ENCODE results near the gene ITGB6.
"Not testable (repeated sequence)": the region's sequence is repeated elsewhere in the genome, so short reads cannot be mapped to it uniquely, and the experiment has no call there.

ITGB6 gene

GRCh38 chr2:160194946-160195345 is 5.1 kb downstream of the ITGB6 start:
- Histone ChIP-seq H3K4me3 (ENCODE audit: low read depth in 1 of 2, low read length in 2 of 2) (no peak overlapping the region), H3K4me1 (ENCODE audit: control insufficient read depth in 1 of 2, insufficient read depth in 2 of 2, low read length in 2 of 2) (no peaks in the 10 kb centered on the region), H3K9me3 (ENCODE audit: control insufficient read depth in 1 of 2, low read length in 2 of 2) (no peaks in the 10 kb centered on the region), H3K27ac (ENCODE audit: low read depth, low read length) (no peak overlapping the region), H3K27me3 (ENCODE audit: control insufficient read depth in 1 of 2, insufficient read depth in 2 of 2, low read length in 2 of 2) (no peaks in the 10 kb centered on the region), H3K36me3 (ENCODE audit: control insufficient read depth in 1 of 2, insufficient read depth in 2 of 2, low read length in 2 of 2) (peaks cover 0 to 8% of the 10 kb centered on the region in 2 donors), H3K9ac (ENCODE audit: low read depth in 1 of 2, low read length in 2 of 2) (no peak overlapping the region)

- H3K9ac ChIP-seq (ENCODE audit: low read depth in 1 of 2, low read length in 2 of 2): no peak overlapping the region
- no peak overlapping the region for H3K4me3 ChIP-seq (ENCODE audit: low read depth in 1 of 2, low read length in 2 of 2)
- H3K36me3 ChIP-seq (ENCODE audit: control insufficient read depth in 1 of 2, insufficient read depth in 2 of 2, low read length in 2 of 2): peaks cover 0 to 8% of the 10 kb centered on the region in 2 donors
- no peaks in the 10 kb centered on the region for H3K27me3 ChIP-seq (ENCODE audit: control insufficient read depth in 1 of 2, insufficient read depth in 2 of 2, low read length in 2 of 2)
- H3K27ac ChIP-seq (ENCODE audit: low read depth, low read length): no peak overlapping the region
- H3K4me1 ChIP-seq (ENCODE audit: control insufficient read depth in 1 of 2, insufficient read depth in 2 of 2, low read length in 2 of 2): no peaks in the 10 kb centered on the region
- no peaks in the 10 kb centered on the region for H3K9me3 ChIP-seq (ENCODE audit: control insufficient read depth in 1 of 2, low read length in 2 of 2)
Measured at GRCh38 chr2:160194351-160194750, 5.7 kb downstream of the ITGB6 start.

DNA sequence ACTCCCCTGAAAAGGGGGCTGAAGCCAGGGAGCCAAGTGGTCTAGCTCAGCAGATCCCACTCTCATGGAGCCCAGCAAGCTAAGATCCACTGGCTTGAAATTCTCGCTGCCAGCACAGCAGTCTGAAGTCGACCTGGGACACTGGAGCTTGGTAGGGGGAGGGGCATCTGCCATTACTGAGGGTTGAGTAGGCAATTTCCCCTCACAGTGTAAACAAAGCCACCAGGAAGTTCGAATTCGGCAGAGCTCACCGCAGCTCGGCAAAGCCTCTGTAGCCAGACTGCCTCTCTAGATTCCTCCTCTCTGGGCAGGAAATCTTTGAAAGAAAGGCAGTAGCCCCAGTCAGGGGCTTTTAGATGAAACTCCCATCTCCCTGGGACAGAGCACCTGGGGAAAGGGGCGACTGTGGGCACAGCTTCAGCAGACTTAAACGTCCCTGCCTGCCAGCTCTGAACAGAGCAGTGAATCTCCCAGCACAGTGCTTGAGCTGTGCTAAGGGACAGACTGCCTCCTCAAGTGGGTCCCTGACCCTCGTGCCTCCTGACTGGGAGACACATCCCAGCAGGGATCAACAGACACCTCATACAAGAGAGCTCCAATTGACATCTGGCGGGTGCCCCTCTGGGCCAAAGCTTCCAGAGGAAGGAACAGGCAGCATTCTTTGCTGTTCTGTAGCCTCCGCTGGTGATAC is 18.8 kb downstream of the ITGB6 start:
- not testable (repeated sequence) for H3K36me3 ChIP-seq (ENCODE audit: control insufficient read depth in 1 of 2, insufficient read depth in 2 of 2, low read length in 2 of 2); H3K9me3 ChIP-seq (ENCODE audit: control insufficient read depth in 1 of 2, low read length in 2 of 2); H3K27me3 ChIP-seq (ENCODE audit: control insufficient read depth in 1 of 2, insufficient read depth in 2 of 2, low read length in 2 of 2); H3K4me1 ChIP-seq (ENCODE audit: control insufficient read depth in 1 of 2, insufficient read depth in 2 of 2, low read length in 2 of 2); H3K27ac ChIP-seq (ENCODE audit: low read depth, low read length); H3K4me3 ChIP-seq (ENCODE audit: low read depth in 1 of 2, low read length in 2 of 2)
- H3K9ac ChIP-seq (ENCODE audit: low read depth in 1 of 2, low read length in 2 of 2): peak overlapping the region in 1 of 2 donors; percentile 33

- H3K9ac ChIP-seq (ENCODE audit: low read depth in 1 of 2, low read length in 2 of 2); H3K27me3 ChIP-seq (ENCODE audit: control insufficient read depth in 1 of 2, insufficient read depth in 2 of 2, low read length in 2 of 2); H3K4me1 ChIP-seq (ENCODE audit: control insufficient read depth in 1 of 2, insufficient read depth in 2 of 2, low read length in 2 of 2); H3K27ac ChIP-seq (ENCODE audit: low read depth, low read length); H3K4me3 ChIP-seq (ENCODE audit: low read depth in 1 of 2, low read length in 2 of 2); H3K9me3 ChIP-seq (ENCODE audit: control insufficient read depth in 1 of 2, low read length in 2 of 2); H3K36me3 ChIP-seq (ENCODE audit: control insufficient read depth in 1 of 2, insufficient read depth in 2 of 2, low read length in 2 of 2): not testable (repeated sequence)
Measured at GRCh38 chr2:160180690-160181089, 19.4 kb downstream of the ITGB6 start.

GRCh38 chr2:160180172-160180571 is 19.9 kb downstream of the ITGB6 start:
- Histone ChIP-seq H3K9ac (ENCODE audit: low read depth in 1 of 2, low read length in 2 of 2) (no peak overlapping the region), H3K27ac (ENCODE audit: low read depth, low read length) (no peak overlapping the region), H3K27me3 (ENCODE audit: control insufficient read depth in 1 of 2, insufficient read depth in 2 of 2, low read length in 2 of 2) (no peaks in the 10 kb centered on the region)

DNA sequence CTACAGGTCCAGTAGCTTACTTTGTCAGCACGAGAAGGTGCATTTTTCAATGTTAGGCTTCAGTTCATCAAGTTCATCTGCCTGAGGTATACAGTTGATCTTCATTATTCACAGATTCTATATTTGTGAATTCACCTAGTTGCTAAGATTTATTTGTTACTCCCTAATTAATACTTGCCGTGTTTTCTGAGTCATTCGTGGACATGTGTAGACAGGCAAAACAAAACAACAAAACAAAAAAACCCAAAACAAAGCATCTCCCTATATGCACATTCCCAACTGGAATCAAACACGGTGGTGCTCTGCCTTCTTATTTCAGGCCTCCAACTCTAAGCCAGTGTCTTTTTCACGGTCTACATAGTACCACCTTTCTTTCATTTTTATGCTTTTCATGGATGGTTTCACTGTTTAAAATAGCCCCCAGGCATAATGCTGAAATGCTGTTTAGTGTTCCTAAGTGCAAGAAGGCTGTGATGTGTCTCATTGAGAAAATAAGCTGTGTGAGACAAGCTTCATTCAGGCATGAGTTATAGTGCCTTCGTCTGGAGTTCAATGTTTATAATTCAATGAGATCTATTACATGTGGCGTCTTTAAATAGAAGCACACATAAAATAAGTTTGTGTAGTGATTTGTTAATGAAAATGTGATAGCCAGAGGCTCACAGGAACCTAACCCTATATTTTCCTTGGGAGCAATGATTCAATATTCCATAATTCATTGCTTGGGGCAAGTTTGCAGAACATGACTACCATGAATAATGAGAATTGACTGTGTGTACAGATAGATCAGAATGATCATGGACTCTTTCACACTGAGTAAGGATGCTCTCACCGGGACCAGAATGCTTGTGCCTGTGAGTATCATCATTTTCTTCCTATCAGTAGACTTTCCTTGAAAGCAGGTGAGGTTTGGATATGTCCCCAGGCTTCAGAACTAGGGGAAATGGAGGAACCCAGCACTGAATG is 24.6 kb downstream of the ITGB6 start:
- no peaks in the 10 kb centered on the region for H3K9me3 ChIP-seq (ENCODE audit: control insufficient read depth in 1 of 2, low read length in 2 of 2)
- H3K27ac ChIP-seq (ENCODE audit: low read depth, low read length): no peak overlapping the region
- H3K4me1 ChIP-seq (ENCODE audit: control insufficient read depth in 1 of 2, insufficient read depth in 2 of 2, low read length in 2 of 2): no peaks in the 10 kb centered on the region
- no peaks in the 10 kb centered on the region for H3K27me3 ChIP-seq (ENCODE audit: control insufficient read depth in 1 of 2, insufficient read depth in 2 of 2, low read length in 2 of 2)
- H3K4me3 ChIP-seq (ENCODE audit: low read depth in 1 of 2, low read length in 2 of 2): no peak overlapping the region
- peaks cover 4% of the 10 kb centered on the region in 2 donors for H3K36me3 ChIP-seq (ENCODE audit: control insufficient read depth in 1 of 2, insufficient read depth in 2 of 2, low read length in 2 of 2)
- no peak overlapping the region for H3K9ac ChIP-seq (ENCODE audit: low read depth in 1 of 2, low read length in 2 of 2)

More at GRCh38 chr2:160180172-160180571, 19.9 kb downstream of the ITGB6 start:
- Histone ChIP-seq H3K36me3 (ENCODE audit: control insufficient read depth in 1 of 2, insufficient read depth in 2 of 2, low read length in 2 of 2) (no peaks in the 10 kb centered on the region), H3K9me3 (ENCODE audit: control insufficient read depth in 1 of 2, low read length in 2 of 2) (no peaks in the 10 kb centered on the region), H3K4me3 (ENCODE audit: low read depth in 1 of 2, low read length in 2 of 2) (no peak overlapping the region), H3K4me1 (ENCODE audit: control insufficient read depth in 1 of 2, insufficient read depth in 2 of 2, low read length in 2 of 2) (peaks cover 0 to 3% of the 10 kb centered on the region in 2 donors)

DNA sequence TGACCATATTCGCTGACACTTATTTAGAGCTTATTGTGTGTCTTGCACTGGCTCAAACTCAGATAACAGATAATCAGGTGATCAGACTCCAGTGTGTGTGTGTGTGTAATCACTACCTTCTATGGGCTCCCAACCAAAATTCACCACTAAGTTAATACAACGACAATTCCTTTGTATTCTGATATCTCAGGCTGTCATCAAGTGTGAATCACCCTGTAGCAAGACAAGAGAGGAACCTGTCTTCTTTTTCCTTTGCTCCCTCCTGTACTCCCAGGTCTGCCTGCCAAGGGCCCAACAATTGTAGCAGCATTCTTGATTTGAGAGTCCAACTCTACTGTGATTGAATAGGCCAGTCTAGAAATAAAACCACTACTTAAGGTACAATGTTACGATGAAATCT is 25.8 kb downstream of the ITGB6 start:
- H3K9me3 ChIP-seq (ENCODE audit: control insufficient read depth in 1 of 2, low read length in 2 of 2): no peaks in the 10 kb centered on the region
- no peak overlapping the region for H3K27ac ChIP-seq (ENCODE audit: low read depth, low read length)
- no peaks in the 10 kb centered on the region for H3K27me3 ChIP-seq (ENCODE audit: control insufficient read depth in 1 of 2, insufficient read depth in 2 of 2, low read length in 2 of 2)
- no peak overlapping the region for H3K9ac ChIP-seq (ENCODE audit: low read depth in 1 of 2, low read length in 2 of 2)
- H3K4me3 ChIP-seq (ENCODE audit: low read depth in 1 of 2, low read length in 2 of 2): no peak overlapping the region
- H3K36me3 ChIP-seq (ENCODE audit: control insufficient read depth in 1 of 2, insufficient read depth in 2 of 2, low read length in 2 of 2): peaks cover 4% of the 10 kb centered on the region in 2 donors
- peaks cover 0 to 4% of the 10 kb centered on the region in 2 donors for H3K4me1 ChIP-seq (ENCODE audit: control insufficient read depth in 1 of 2, insufficient read depth in 2 of 2, low read length in 2 of 2)

GRCh38 chr2:160169988-160170387 is 30.1 kb downstream of the ITGB6 start:
- H3K27ac ChIP-seq (ENCODE audit: low read depth, low read length): no peak overlapping the region
- H3K27me3 ChIP-seq (ENCODE audit: control insufficient read depth in 1 of 2, insufficient read depth in 2 of 2, low read length in 2 of 2): no peaks in the 10 kb centered on the region
- peaks cover 4% of the 10 kb centered on the region in 2 donors for H3K36me3 ChIP-seq (ENCODE audit: control insufficient read depth in 1 of 2, insufficient read depth in 2 of 2, low read length in 2 of 2)
- H3K4me3 ChIP-seq (ENCODE audit: low read depth in 1 of 2, low read length in 2 of 2): no peak overlapping the region
- no peaks in the 10 kb centered on the region for H3K9me3 ChIP-seq (ENCODE audit: control insufficient read depth in 1 of 2, low read length in 2 of 2)
- no peak overlapping the region for H3K9ac ChIP-seq (ENCODE audit: low read depth in 1 of 2, low read length in 2 of 2)
- peaks cover 24 to 26% of the 10 kb centered on the region in 2 donors for H3K4me1 ChIP-seq (ENCODE audit: control insufficient read depth in 1 of 2, insufficient read depth in 2 of 2, low read length in 2 of 2)

GRCh38 chr2:160169471-160169870 is 30.6 kb downstream of the ITGB6 start:
- H3K27me3 ChIP-seq (ENCODE audit: control insufficient read depth in 1 of 2, insufficient read depth in 2 of 2, low read length in 2 of 2): no peaks in the 10 kb centered on the region
- H3K4me3 ChIP-seq (ENCODE audit: low read depth in 1 of 2, low read length in 2 of 2): no peak overlapping the region
- H3K9me3 ChIP-seq (ENCODE audit: control insufficient read depth in 1 of 2, low read length in 2 of 2): no peaks in the 10 kb centered on the region
- H3K27ac ChIP-seq (ENCODE audit: low read depth, low read length): no peak overlapping the region
- H3K4me1 ChIP-seq (ENCODE audit: control insufficient read depth in 1 of 2, insufficient read depth in 2 of 2, low read length in 2 of 2): peaks cover 24 to 30% of the 10 kb centered on the region in 2 donors
- peaks cover 4% of the 10 kb centered on the region in 2 donors for H3K36me3 ChIP-seq (ENCODE audit: control insufficient read depth in 1 of 2, insufficient read depth in 2 of 2, low read length in 2 of 2)
- no peak overlapping the region for H3K9ac ChIP-seq (ENCODE audit: low read depth in 1 of 2, low read length in 2 of 2)

DNA sequence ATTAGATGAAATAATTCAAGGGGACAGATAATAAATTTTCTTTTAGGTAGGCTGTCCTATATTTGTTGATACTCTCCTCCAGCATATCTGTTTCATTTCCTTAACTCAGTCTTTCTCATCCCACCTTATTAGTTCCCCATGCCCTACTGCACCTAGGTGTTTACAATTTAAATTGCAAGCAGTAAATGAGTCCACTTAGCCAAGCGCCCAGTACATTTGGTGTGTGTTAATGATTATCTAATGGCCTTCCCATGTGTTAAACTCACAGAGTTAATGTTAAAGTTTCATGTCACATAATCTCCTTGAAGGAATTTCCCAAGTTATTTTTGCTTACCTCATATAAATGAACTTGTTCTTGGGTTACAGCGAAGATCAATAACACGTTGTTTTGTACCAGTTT is 31.2 kb downstream of the ITGB6 start:
- Histone ChIP-seq H3K4me1 (ENCODE audit: control insufficient read depth in 1 of 2, insufficient read depth in 2 of 2, low read length in 2 of 2) (peaks cover 24 to 30% of the 10 kb centered on the region in 2 donors), H3K36me3 (ENCODE audit: control insufficient read depth in 1 of 2, insufficient read depth in 2 of 2, low read length in 2 of 2) (peaks cover 4% of the 10 kb centered on the region in 2 donors), H3K9me3 (ENCODE audit: control insufficient read depth in 1 of 2, low read length in 2 of 2) (no peaks in the 10 kb centered on the region), H3K27ac (ENCODE audit: low read depth, low read length) (no peak overlapping the region), H3K9ac (ENCODE audit: low read depth in 1 of 2, low read length in 2 of 2) (no peak overlapping the region), H3K4me3 (ENCODE audit: low read depth in 1 of 2, low read length in 2 of 2) (no peak overlapping the region), H3K27me3 (ENCODE audit: control insufficient read depth in 1 of 2, insufficient read depth in 2 of 2, low read length in 2 of 2) (no peaks in the 10 kb centered on the region)

Data from duodenal mucosa (tissue), 2 donors.